Measurements from ENCODE around the gene HTT.
"Not testable (repeated sequence)": the region's sequence is repeated elsewhere in the genome, so short reads cannot be mapped to it uniquely, and the experiment has no call there.

HTT gene

GRCh38 chr4:3046623-3047022, 27.9 kb upstream of the HTT start:
- no peak for DNase-seq

GRCh38 chr4:3047464-3048286, 26.8 kb upstream of the HTT start:
- no peak for DNase-seq

GRCh38 chr4:3051141-3051897, 23.2 kb upstream of the HTT start:
- DNase-seq, result not testable (repeated sequence)

GRCh38 chr4:3054169-3054759, 20.2 kb upstream of the HTT start:
- DNase-seq, result no peak

GRCh38 chr4:3059943-3060342, 14.5 kb upstream of the HTT start:
- DNase-seq, result no peak

- no peak for DNase-seq
Measured at GRCh38 chr4:3060946-3061345, 13.5 kb upstream of the HTT start.

GRCh38 chr4:3062471-3062870, 12.0 kb upstream of the HTT start:
- DNase-seq, result no peak

- no peak for DNase-seq
Measured at GRCh38 chr4:3065551-3065950, 8.9 kb upstream of the HTT start.

- DNase-seq, result no peak
Measured at GRCh38 chr4:3066836-3067400, 7.6 kb upstream of the HTT start.

GRCh38 chr4:3067473-3068001, 6.9 kb upstream of the HTT start:
- DNase-seq, result no peak

GRCh38 chr4:3069661-3070199, 4.8 kb upstream of the HTT start:
- DNase-seq, result no peak

GRCh38 chr4:3070709-3071500, 3.6 kb upstream of the HTT start:
- no peak for DNase-seq

GRCh38 chr4:3071811-3072210, 2.7 kb upstream of the HTT start:
- DNase-seq, result no peak

- no peak for DNase-seq
Measured at GRCh38 chr4:3073158-3074077, 1.1 kb upstream of the HTT start.

GRCh38 chr4:3074846-3075651, 568 bp downstream of the HTT start:
- DNase-seq, result no peak

- no peak for DNase-seq
Measured at GRCh38 chr4:3075652-3075981, 1.1 kb downstream of the HTT start.

GRCh38 chr4:3077796-3078195, 3.3 kb downstream of the HTT start:
- DNase-seq, result no peak

- no peak for DNase-seq
Measured at GRCh38 chr4:3079694-3080123, 5.2 kb downstream of the HTT start.

GRCh38 chr4:3082925-3083515, 8.5 kb downstream of the HTT start:
- DNase-seq, result no peak

GRCh38 chr4:3083732-3084131, 9.3 kb downstream of the HTT start:
- DNase-seq, result no peak
